Progenitor cell of endocrine pancreas (in vitro differentiated cells): ENCODE measurements around the gene STX3. TPM values are rescaled to one million over a fixed set of nuclear protein-coding genes. Genes with fewer than 3 reads are reported as not detected.
"Not testable (repeated sequence)": the region's sequence is repeated elsewhere in the genome, so short reads cannot be mapped to it uniquely, and the experiment has no call there.

Experiments used
- DNase-seq: peaks from one replicate; pipeline ENCODE4 v3.0.0; 2021; ENCODE audit warnings: low spot score; ENCODE audit not compliant: unreplicated experiment
- H3K27ac Mint-ChIP-seq: 2 replicates; pipeline ENCODE4 v1.8.0; 2021; ENCODE audit warnings: mild to moderate bottlenecking, moderate library complexity, mixed read lengths
- H3K27me3 Mint-ChIP-seq: 2 replicates; pipeline ENCODE4 v1.8.0; 2021; ENCODE audit warnings: mixed read lengths
- H3K36me3 Mint-ChIP-seq: 2 replicates; pipeline ENCODE4 v1.8.0; 2022; ENCODE audit warnings: mixed read lengths; ENCODE audit not compliant: insufficient read depth
- H3K4me1 Mint-ChIP-seq: 2 replicates; pipeline ENCODE4 v1.8.0; 2021; ENCODE audit warnings: low read depth, mixed read lengths
- H3K4me3 Mint-ChIP-seq: 2 replicates; pipeline ENCODE4 v1.8.0; 2021; ENCODE audit warnings: low read depth, mild to moderate bottlenecking, moderate library complexity, mixed read lengths
- H3K9me3 Mint-ChIP-seq: 2 replicates; pipeline ENCODE4 v1.8.0; 2021; ENCODE audit warnings: low read depth, mixed read lengths
- CTCF ChIP-seq: fragments of 200-600 bp; sonication (generic); IDR thresholded peaks from one replicate; pipeline ENCODE4 v1.5.0; 2021; ENCODE audit warnings: antibody characterized with exemption, mild to moderate bottlenecking; ENCODE audit not compliant: unreplicated experiment
- total RNA-seq: library from RNA; stranded (reverse); gene quantifications from 2 replicates; pipeline ENCODE4 v1.2.1, GENCODE V29; 2021

Gene STX3
- total RNA-seq, 1 donor from 2014 or later, result 91.5 TPM

GRCh38 chr11:59814021-59814420 lies 58.8 kb downstream of the STX3 start:
- no peak for DNase-seq
- Mint-ChIP-seq H3K27me3 (no peaks in the 10 kb centered on the region), H3K27ac (no peak overlapping the region), H3K36me3 (no peaks in the 10 kb centered on the region), H3K4me3 (no peak overlapping the region), H3K9me3 (no peaks in the 10 kb centered on the region), H3K4me1 (peaks cover 34% of the 10 kb centered on the region)
- no peak for TF ChIP-seq CTCF

- H3K27me3 Mint-ChIP-seq, result no peaks in the 10 kb centered on the region
- H3K9me3 Mint-ChIP-seq, result no peaks in the 10 kb centered on the region
- no peak overlapping the region for H3K4me3 Mint-ChIP-seq
- no peak for TF ChIP-seq CTCF
- H3K36me3 Mint-ChIP-seq, result no peaks in the 10 kb centered on the region
- peaks cover 27% of the 10 kb centered on the region for H3K4me1 Mint-ChIP-seq
- no peak for DNase-seq
- H3K27ac Mint-ChIP-seq, result no peak overlapping the region
These were observed 60.6 kb downstream of the STX3 start for GRCh38 chr11:59815754-59816153.

GRCh38 chr11:59816434-59816833 lies 61.3 kb downstream of the STX3 start:
- not testable (repeated sequence) for H3K27me3 Mint-ChIP-seq, H3K9me3 Mint-ChIP-seq, H3K27ac Mint-ChIP-seq, H3K36me3 Mint-ChIP-seq, H3K4me3 Mint-ChIP-seq, DNase-seq
- H3K4me1 Mint-ChIP-seq, result peaks cover 22% of the 10 kb centered on the region

- Mint-ChIP-seq H3K4me3 (no peak overlapping the region), H3K27me3 (no peaks in the 10 kb centered on the region), H3K36me3 (no peaks in the 10 kb centered on the region), H3K27ac (no peak overlapping the region), H3K9me3 (no peaks in the 10 kb centered on the region), H3K4me1 (peaks cover 24% of the 10 kb centered on the region)
- no peak for DNase-seq
- no peak for TF ChIP-seq CTCF
These were observed 63.4 kb downstream of the STX3 start for GRCh38 chr11:59818572-59818971.

GRCh38 chr11:59822989-59823566 lies 67.9 kb downstream of the STX3 start:
- peaks cover 14% of the 10 kb centered on the region for H3K9me3 Mint-ChIP-seq
- no peak overlapping the region for H3K4me3 Mint-ChIP-seq
- no peak for DNase-seq
- TF ChIP-seq CTCF, result peak; percentile 77
- H3K27ac Mint-ChIP-seq, result no peak overlapping the region
- H3K36me3 Mint-ChIP-seq, result peaks cover 4% of the 10 kb centered on the region
- H3K27me3 Mint-ChIP-seq, result no peaks in the 10 kb centered on the region
- H3K4me1 Mint-ChIP-seq, result peaks cover 2% of the 10 kb centered on the region

GRCh38 chr11:59829358-59829757 lies 74.2 kb downstream of the STX3 start:
- DNase-seq, result no peak
- no peak for TF ChIP-seq CTCF
- Mint-ChIP-seq H3K36me3 (peaks cover 4% of the 10 kb centered on the region), H3K4me1 (no peaks in the 10 kb centered on the region), H3K4me3 (no peak overlapping the region), H3K9me3 (peaks cover 14% of the 10 kb centered on the region), H3K27me3 (no peaks in the 10 kb centered on the region), H3K27ac (no peak overlapping the region)
